NCI-H1436 (cell line): ENCODE results near the gene CELA2A.
"Not testable (repeated sequence)": the region's sequence is repeated elsewhere in the genome, so short reads cannot be mapped to it uniquely, and the experiment has no call there.

Experiments
- DNase-seq: peaks from one replicate; lab custom pipeline; 2025; lab: John Stamatoyannopoulos, UW

Gene CELA2A

DNA sequence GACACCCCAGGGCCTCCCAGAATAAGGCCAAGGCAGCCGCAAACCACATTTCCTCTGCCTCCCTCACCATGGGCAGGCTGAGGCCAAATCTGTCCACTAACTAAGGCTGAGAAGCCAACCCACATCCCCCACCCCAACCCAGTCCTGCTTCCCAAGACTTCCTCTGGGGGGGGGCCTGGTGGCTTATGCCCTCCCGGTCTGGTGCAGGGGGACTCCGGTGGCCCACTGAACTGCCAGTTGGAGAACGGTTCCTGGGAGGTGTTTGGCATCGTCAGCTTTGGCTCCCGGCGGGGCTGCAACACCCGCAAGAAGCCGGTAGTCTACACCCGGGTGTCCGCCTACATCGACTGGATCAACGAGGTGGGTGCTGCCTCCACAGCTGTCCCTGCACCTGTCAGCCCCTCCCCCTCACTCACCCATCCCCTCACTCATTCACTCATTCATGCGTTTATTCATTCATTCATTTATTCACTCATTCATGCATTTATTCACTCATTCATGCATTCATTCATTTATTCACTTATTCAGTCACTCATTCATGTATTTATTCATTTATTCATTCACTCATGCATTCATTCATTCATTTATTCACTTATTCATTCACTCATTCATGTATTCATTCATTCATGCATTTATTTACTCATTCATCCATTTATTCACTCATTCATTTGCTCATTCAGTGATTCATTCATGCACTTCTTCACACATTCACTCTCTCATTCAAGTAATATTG is 11.0 kb upstream of the CELA2A start:
- DNase-seq: no peak

GRCh38 chr1:15446212-15446611 is 10.3 kb upstream of the CELA2A start:
- no peak for DNase-seq

DNA sequence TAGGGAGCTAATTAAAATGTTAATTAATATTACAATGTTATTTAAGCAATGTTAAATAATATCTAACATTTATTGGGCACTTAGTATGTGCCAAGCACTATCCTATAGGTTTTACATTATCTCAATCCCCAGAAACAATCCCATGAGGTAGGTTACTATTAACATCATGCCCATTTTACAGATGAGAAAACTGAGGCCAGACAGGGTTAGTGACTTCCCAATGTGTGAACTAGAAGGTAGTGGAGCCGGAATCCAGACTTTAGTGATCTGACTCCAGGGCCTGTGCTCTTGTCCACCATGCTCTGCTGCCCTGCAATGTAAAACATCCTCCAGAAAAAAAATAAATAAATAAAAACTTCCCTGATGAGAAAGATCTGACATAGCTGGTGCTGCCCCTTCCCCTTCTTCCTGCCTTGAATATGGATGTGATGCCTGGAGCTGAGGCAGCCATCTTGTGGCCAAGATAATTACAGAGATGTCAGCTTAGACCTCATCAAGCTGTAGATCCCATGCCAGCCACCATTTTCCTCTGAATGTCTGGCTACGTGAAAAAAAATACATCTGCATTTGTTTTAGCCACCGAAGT is 7.6 kb upstream of the CELA2A start:
- no peak for DNase-seq

- DNase-seq: no peak
Measured at GRCh38 chr1:15449567-15449966, 7.0 kb upstream of the CELA2A start.

DNA sequence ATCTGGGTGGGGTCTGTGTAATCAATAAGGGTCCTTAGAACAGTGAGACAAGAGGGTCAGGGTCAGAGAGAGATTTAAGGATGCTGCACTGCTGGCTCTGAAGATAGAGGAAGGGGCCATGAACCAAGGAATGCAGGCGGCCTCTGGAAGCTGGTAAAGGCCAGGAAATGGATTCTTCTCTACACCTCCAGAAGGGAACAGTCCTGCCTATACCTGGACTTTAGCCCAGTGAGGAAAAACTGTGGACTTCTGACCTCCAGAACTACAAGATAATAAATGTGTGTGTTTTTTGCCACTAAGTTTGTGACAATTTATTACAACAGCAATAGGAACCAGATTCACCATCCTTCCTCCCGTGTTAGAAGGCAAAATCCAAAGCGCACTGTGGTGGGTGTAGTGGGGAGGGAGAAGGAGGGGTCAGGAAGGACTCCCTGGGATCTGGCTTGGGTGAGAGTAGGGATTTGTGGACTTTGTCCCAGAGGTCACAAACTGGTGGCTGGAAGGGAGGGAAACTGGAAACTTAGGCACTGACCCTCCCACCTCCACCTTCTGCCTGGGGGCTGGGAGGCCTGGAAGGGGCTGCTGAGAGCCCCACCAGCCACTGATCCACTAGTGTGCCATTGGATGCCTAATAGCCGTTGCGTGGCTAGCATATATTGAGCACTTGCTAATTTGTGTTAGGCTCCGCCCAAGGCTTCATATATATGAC is 5.4 kb upstream of the CELA2A start:
- DNase-seq: no peak

DNA sequence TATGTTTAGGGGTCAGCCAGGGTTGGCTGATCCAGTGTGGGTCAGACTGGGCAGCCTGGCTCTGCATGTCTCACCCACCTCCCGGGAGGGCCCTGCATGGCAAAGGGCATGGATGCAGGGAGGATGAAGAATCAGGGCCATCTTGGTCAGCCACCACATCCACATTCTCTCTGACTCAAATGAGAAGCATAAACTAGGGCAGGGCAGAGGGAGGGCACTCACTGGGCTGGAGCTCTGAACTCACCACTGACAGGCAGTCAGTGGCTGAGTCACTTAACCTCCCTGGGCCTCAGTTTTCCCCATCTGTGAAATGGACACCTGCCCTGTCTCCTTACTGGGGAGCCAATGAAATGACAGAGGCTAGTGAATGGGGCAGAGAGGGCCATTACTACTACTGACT is 4.3 kb upstream of the CELA2A start:
- DNase-seq: no peak

DNA sequence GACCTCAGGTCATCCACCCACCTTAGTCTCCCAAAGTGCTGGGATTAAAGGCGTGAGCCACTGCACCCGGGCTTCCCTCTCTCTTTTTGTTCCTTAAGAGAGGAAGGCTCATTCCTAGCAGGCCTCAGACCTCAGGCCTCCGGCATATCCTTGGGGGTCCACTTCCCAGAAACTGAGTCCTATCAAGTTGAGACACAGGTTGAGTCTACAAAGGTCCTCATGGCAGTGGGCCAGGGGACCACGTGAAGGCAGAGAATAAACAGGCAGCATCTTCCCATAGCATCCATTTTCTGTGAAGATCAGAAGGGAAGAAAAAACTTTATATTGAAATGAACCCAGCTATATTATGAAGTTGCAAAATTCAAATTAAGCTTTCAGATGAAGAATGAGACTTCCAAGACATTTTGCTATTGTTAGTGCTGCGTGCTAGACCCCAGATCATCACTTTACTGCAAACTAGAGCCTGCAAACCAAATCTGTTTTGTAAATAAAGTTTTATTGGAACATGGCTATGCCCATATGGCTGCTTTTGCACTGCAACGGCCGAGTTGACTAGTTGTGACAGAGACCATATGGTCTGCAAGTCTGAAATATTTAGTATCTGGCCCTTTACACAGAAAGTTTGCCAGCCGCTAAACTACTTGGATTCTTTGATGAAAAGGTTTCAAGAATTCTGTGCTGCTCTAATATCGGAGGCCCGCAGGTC is 3.5 kb upstream of the CELA2A start:
- DNase-seq: no peak

- DNase-seq: no peak
Measured at GRCh38 chr1:15453734-15454133, 2.8 kb upstream of the CELA2A start.

DNA sequence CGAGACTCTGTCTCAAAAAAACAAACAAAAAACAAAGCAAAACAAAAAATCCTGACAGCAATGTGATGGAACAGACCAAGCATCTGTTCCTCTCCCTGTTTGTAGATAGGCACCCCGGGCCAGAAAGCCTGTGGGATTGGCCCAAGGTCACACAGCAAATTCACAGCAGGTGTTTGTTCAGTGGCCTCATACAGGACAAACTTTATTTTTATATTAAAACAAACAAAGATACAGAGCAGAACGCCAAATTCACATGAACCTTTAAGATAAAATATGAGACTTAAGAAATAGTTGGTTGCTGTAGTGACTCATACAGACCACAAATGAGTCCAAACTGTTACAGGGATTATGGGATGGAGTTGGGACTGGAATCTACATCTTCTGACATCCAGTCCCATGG is 2.3 kb upstream of the CELA2A start:
- DNase-seq: no peak

DNA sequence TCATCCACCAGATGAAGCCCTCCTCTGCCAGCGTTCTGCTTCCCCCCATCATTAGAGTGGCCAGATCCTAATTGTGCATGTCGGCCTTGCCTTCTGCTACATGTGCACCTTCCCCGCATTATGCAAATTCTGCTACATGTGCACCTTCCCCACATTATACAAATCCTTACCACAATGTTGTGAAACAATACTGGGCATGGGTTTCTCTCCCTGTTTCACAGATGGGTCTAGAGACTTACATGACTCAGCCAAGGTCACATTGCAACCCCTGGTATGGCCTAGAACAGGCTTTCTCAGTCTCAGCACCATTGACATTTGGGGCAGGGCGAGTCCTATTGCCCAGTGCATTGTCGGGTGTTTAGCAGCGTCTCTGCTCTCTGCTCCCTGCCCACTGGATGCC is 1.0 kb upstream of the CELA2A start:
- DNase-seq: no peak

GRCh38 chr1:15457585-15457984 is 1.1 kb downstream of the CELA2A start:
- DNase-seq: no peak

- DNase-seq: not testable (repeated sequence)
Measured at GRCh38 chr1:15458388-15458787, 1.9 kb downstream of the CELA2A start.

- no peak for DNase-seq
Measured at GRCh38 chr1:15459771-15460707, 3.5 kb downstream of the CELA2A start.

DNA sequence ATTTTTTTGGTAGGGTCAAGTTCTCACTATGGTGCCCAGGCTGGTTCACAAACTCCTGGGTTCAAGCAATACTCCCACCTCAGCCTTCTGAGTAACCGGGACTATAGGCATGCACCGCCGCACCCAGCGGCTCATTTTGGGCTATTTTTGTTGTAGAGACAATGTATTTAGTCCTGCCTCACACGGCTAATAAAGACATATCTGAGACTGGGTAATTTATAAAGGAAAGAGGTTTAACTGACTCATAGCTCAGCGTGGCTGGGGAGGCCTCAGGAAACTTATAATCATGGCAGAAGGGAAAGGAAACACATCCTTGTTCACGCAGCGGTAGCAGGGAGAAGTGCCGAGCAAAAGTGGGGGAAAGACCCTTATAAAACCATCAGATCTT is 4.2 kb downstream of the CELA2A start:
- no peak for DNase-seq

DNA sequence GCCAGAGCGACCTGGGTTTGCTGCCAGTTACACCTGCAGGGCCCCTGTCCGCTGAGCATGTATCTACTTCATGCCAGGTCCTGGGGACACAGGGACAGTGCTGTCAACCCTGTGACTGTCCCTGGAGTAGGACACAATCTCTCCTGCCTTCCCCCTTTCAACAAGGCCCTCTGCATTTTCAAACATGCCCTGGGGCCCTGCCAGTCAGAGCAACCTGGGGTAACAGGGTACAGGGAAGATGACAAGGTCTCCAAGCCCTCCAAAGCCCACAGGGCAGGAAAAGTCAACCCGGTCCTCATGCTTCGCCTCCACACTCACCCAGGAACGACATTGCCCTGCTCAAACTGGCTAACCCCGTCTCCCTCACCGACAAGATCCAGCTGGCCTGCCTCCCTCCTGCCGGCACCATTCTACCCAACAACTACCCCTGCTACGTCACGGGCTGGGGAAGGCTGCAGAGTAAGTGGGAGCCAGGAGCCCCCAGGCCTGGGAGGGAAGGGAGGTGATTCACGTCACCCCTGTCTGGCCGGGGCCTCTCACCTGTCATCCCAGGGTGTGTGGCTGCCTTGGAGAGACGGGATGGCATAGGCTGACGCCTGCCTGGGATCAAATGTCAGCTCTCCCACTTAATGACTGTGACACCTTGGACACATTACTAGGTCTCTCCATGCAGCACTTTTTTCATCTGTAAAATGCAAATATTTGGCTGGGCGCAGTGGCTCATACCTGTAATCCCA is 6.7 kb downstream of the CELA2A start:
- DNase-seq: not testable (repeated sequence)

DNA sequence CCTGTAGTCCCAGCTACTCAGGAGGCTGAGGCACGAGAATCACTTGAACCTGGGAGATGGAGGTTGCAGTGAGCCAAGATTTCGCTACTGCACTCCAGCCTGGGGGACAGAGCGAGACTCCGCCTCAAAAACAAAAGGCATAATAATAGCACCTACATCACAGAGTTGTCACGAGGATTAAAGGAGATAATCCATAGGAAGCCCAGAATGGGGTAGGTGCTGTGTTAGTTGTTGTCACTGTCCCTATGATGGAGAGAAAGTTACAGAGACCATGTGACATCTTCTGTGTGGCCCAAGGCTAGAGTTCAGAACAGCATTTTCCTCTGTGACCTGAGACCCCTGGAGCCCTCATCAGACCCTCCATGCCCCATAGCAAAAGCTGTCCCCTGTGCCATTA is 7.4 kb downstream of the CELA2A start:
- DNase-seq: not testable (repeated sequence)

DNA sequence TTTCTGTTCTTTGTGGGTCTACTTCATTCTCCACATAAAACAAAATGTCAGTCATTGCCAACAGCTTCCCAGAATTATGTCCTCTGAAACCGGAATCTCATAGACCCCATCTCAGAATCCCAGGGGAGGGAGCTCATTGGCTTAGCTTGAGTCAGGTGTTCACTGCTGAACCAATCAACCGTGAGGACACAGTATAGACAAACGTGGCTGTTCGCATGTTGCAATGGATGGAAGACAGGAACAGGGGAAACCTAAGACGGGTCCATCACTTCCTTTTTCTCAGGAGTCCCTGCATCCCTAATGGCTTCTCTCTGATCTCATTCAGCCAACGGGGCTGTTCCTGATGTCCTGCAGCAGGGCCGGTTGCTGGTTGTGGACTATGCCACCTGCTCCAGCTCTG is 9.1 kb downstream of the CELA2A start:
- DNase-seq: no peak

DNA sequence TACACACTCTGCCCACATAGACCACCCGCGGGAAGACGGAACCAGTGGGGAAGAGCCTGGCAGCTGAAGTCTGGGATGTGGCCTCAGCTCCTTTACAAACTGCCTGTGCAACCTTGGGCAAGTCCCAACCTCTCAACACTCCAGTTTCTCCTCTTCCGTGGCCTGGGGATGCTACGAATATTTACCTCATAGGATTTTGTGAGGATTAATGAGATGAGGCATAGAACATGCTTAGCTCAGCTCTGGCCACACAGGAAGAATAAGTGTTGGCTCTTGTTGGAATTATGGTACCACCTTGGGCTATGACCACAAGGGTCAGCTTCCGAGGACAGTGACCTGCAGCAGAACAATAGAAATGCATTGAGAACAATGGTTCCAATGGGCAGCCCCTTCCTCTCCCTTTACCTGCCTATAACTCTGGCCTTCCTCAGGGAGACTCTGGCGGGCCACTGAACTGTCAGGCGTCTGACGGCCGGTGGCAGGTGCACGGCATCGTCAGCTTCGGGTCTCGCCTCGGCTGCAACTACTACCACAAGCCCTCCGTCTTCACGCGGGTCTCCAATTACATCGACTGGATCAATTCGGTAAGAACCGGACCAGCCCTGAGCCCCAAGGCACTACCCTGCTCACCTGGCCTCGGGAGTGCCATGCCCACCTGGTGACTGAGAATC is 10.6 kb downstream of the CELA2A start:
- DNase-seq: not testable (repeated sequence)

- no peak for DNase-seq
Measured at GRCh38 chr1:15468145-15468544, 11.6 kb downstream of the CELA2A start.

- no peak for DNase-seq
Measured at GRCh38 chr1:15469361-15469760, 12.8 kb downstream of the CELA2A start.
